NCI-H187 (cell line): Measurements from ENCODE around the gene CDK3.
"Not testable (repeated sequence)": the region's sequence is repeated elsewhere in the genome, so short reads cannot be mapped to it uniquely, and the experiment has no call there.

ENCODE experiments used
- DNase-seq, 2 experiments: peaks; one replicate each; lab custom pipeline; 2025; lab: John Stamatoyannopoulos, UW

The CDK3 gene

DNA sequence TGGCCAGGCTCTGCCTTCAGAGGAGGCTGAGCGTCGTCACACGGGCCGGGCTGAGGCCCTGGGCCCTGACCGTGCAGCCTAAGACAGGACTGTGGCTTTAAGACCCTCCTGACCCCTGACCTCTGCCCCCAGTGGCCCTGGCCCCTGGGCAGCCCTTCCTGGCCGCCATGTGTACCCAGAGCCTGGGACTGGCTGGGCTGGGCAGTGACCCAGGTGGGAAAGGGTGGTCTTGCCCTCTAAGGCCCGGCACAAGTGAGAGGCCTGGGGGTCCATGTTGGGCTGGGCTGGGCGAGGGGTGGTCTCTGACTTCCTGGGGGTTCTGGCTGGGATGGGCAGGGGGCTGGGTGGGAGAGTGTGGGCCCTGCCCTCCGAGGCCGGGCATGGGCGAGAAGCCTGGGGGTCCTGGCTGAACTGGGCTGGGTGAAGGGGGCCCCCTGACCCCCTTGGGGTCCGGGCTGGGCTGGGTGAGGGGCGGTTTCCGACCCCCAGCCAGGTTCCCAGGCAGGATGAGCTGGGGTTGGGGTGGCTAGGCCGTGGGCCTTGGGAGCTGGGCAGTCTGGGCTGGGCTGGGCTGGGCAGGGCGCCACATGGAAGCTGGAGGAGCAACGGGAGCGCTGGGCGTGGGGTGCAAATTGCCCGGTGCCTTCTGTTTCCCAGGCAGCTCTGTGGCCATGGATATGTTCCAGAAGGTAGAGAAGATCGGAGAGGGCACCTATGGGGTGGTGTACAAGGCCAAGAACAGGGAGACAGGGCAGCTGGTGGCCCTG lies at the start of gene CDK3:
Gene CDK3 (plus strand): TSS at position 101 of the 767 bp plus-strand sequence. CDS start 571 bp downstream, at position 672.
- no peak for DNase-seq

DNA sequence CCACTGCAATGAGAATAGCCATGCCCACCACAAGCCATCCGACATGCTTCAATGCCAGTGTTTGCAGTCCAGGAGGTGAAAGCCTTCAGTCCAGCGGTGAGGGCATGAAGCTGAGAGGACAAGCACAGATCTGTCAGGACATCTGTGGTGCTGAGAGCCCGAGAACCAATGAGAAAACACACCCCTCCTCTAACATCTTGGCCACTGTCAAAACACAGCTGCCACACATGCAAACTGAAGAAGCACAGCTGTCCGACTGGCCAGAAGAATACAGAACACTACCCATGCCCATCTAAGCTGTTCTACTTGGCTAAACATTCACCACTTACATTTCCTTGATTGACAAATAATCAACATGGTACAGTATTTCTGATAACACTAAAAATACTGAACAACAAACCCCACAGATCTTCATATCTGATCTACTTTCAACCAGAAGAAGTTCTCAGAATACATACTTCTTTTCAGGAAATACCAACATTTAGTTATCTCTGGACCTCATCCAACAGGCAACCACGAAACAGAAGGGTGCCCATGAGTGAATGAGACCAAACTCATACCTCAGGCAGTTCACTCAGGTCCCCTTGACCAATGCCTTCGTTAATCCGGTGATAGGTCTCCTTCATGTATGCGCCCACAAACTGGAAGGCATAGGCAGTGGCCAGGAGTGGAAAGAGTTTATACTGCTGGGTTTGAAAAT lies 49.6 kb upstream of the CDK3 start:
- no peak for DNase-seq

DNA sequence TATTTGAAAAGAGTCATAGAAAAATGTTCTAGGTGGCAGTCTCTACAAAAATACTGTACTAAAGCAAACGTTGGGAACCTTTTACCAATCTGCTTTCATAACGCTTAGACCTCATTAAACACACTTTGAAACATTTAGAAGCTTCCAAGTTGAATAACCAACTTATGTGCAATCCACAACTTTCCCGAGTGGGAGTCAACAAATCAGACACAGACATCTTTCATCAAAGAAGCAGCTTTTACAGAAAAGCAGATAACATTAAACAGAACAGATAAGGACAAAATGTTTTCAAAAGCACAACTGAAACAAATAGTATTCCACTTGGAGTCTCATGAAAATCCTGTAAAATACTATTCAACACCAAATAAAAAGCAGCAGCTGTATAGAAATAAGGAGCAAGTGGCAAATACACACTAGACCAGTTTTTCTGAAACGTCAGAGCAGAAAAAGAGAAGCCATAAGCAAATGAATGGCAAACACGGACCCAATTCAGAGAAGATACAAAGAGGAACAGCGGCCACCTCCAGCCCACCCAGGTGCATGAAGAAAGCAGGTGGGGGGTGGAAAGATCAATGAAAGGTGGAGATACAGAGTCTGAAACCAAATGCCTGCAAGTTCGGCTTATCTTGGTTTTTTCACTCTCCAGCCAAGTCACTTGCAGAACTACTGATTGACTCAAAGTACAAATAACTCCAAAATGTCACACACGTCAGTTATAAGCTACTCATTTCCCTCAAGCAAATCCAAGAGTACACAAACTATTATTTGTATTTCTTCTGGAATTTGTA lies 41.4 kb upstream of the CDK3 start:
- no peak for DNase-seq

DNA sequence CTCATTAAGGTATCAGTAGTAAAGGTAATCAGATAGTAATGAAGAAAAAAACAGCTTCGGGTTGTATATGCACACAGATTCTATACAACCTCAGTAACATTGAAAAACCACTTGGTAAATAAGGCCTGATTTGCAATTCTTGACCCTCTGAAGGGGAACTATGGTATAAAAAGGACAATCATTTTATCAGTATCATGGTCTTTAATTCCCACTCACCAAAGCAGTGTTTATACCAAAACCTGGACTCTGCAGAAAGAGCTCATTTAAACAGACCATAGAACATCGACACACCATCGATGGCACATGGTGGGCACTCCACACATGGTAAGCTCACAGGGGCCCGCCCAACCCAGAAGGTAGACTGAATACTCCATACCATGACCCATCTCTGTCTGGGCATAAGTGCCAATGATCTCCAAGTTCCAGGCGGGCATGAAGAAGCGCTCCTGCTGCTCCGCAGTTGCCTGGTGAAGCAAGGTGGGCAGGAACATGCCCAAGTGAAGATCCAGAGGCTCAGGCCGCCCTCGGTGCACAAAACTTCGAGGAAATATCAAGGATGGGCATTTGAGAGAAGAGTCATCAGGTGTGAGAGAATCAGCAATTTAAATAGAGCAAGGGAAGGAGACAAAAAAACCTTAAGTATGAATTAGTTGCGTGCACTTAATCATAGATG lies 40.7 kb upstream of the CDK3 start:
- no peak for DNase-seq

DNA sequence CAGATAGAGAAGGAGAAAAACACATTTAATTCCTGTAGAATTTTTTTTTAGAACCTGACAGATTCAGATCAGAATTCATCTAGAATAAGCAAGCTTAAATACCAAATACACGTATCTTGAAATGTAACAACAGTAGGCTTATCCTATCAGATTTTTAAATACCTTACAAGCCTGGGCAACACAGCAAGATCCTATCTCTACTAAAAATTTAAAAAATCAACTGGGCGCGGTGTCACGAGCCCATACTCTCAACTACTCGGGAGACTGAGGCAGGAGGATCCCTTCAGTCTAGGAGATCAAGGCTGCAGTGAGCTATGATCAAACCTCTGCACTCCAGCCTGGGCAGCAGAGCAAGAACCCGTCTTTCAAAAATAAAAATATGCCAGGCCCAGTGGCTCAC lies 35.2 kb upstream of the CDK3 start:
- DNase-seq: no peak

- not testable (repeated sequence) for DNase-seq
These were observed 31.6 kb upstream of the CDK3 start for GRCh38 chr17:75969044-75969443.

DNA sequence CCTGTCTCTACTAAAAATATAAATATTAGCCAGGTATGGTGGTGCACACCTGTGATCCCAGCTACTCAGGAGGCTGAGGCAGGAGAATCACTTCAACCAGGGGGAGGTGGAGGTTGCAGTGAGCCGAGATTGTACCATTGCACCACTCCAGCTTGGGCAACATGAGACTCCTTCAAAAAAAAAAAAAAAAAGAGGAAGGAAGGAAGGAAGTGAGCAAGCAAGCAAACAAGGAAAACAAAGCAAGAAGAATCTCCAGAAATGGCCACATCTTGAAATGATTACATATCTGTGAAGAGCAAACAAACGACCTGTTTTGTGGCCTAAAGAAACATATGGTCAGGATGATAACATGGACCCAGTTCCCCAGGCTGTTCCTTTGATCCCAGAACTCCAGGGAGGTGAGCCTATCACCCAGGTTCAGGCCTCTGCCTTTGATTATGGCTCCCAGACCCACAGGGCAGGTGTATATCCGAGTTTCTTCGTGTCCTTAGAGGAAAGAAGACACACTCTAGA lies 30.6 kb upstream of the CDK3 start:
- DNase-seq: no peak

DNA sequence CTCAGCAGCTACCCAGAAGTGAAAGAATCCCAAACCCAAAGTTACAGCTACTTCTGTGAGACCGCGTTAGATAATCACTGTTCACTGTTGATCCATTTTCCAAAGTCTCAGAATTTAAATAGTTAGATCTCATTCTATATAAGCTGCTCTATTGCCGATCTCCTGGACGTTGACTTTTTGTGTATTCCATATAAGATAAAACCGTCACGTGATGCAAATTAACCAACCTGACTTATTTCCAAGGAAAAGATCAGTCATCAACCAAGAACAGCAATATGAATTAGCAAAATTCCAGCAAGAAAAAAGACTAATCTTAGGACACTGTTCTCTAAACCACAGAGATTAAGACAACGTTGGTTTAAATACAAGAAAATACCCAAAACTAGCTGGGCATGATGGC lies 30.0 kb upstream of the CDK3 start:
- no peak for DNase-seq

DNA sequence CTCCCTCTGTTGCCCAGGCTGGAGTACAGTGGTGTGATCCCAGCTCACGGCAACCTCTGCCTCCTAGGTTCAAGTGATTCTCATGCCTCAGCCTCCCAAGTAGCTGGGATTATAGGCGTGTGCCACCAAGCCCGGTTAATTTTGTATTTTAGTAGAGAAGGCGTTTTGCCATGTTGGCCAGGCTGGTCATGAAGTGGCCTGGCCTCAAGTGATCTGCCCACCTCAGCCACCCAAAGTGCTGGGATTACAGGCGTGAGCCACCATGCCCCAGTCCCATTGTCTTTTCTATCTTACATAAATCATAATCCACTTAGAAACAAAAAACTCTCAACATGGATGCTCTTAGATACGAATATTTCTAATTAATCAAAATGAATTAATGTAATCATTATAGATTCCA lies 25.5 kb upstream of the CDK3 start:
- not testable (repeated sequence) for DNase-seq

DNA sequence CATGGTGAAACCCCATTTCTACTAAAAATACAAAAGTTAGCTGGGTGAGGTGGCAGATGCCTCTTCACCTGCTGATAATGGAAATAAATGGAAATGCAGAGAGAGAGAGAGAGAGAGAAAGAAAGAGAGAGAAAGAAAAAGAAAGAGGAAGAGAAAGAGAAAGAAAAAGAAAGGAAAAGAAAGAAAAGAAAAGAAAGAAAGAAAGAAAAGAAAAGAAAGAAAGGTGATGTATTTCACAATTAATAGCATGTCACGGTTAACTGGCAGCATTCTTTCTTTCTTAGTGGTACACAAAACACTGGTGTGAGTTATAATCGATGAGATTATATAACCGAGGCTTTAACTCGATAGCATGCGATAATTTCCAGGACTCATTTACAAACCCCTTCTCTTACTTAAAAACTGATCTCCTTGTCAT lies 24.9 kb upstream of the CDK3 start:
- no peak for DNase-seq

DNA sequence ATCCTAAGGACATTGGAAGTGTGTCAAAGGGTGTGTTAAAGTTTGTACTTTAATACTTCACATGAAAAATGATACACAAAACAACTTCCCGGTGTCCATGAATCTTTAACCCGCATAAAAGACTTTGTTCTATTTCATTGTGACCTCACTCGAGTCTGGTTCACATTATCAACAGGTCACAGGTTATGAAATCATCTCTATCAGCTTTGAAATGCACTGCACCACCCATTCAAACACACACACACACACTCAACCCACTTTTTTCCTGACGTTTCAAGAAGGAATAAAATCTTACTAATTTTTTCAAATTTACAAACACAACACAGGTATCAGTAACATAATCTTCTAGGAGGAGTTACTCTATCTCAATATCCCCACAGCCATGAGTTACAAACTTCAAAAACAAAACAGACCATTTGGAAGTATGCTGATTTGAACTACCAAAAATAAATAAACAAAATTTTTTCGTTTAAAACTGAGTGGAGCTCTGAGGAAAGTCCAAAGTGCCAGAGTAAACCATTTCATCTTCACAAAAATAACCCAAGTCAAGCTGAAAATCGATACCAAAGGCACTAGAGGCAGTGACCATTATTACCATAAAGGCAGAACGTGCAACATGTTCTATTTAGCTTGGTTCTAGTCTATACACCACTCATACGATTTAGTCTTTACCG lies 24.3 kb upstream of the CDK3 start:
- DNase-seq: no peak

DNA sequence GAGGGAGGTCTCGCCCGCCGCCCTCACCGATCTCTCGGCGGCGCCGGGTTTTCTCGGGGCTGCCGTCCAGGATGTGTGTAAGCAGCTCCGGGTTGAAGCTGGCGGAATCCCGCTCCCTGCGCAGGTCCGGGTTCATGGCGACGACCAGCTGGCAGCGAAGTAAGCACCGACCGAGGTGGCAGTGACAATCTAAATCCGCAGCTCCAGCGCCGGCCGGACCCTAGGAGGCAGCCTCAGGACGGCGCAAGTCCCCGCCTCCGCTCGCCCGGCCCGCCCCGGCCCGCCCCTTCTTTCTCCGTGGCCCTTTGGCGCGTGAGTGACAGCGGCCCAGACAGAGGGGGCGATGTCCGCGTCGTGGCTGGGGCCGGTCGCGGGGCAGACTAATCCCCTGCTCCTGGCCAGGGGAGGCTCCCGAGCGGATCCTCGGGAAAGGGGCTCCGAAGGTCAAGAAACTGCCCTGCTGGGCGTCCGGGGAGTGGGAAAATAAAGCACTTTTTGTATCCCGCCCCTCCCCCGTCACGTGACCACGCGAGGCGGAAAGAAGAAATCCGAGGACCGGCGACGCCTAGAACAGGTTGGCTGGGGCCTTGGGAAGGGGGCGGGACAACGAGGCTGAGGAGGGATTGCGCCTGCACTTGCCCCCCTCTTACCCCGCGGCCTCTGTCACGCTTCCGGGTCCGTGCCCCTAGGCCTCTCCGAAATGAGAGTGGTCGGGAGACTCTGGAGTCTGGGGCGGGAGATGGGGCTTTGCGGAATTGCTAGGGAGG lies 21.5 kb upstream of the CDK3 start, which contains the start of the genes ACOX1 and TEN1:
Gene ACOX1 (minus strand): TSS at position 229 of the 767 bp plus-strand sequence. CDS start 93 bp downstream, at position 136.
Gene TEN1 (plus strand): TSS at position 303 of the 767 bp plus-strand sequence. CDS start 6,953 bp downstream, outside the sequence.
- DNase-seq: peak; percentile 94 to 96

- no peak for DNase-seq
These were observed 20.9 kb upstream of the CDK3 start for GRCh38 chr17:75979705-75980187.

GRCh38 chr17:75980188-75981018 lies 20.3 kb upstream of the CDK3 start:
- DNase-seq: no peak

DNA sequence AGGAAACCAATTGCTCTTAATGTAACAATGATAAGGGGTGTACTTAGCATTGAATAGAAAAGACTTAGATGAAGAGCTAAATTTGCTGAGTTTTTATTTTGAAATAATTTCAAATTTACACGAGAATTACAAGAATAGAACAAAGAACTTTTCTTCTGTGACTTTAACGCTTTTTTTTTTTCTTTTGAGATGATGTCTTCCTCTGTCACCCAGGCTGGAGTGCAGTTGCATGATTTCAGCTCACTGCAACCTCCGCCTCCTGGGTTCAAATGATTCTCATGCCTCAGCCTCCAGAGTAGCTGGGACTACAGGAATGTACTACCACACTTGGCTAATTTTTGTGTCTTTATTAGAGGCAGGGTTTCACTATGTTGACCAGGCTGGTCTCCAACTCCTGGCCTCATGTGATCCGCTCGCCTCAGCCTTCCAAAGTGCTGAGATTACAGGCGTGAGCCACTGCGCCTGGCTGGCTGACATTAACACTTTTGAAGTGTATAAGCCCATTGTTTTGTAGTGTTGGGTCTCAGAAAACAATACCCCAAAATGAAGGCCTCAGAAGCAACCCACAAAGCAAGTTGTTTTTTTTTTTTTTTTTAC lies 19.5 kb upstream of the CDK3 start:
- no peak for DNase-seq

DNA sequence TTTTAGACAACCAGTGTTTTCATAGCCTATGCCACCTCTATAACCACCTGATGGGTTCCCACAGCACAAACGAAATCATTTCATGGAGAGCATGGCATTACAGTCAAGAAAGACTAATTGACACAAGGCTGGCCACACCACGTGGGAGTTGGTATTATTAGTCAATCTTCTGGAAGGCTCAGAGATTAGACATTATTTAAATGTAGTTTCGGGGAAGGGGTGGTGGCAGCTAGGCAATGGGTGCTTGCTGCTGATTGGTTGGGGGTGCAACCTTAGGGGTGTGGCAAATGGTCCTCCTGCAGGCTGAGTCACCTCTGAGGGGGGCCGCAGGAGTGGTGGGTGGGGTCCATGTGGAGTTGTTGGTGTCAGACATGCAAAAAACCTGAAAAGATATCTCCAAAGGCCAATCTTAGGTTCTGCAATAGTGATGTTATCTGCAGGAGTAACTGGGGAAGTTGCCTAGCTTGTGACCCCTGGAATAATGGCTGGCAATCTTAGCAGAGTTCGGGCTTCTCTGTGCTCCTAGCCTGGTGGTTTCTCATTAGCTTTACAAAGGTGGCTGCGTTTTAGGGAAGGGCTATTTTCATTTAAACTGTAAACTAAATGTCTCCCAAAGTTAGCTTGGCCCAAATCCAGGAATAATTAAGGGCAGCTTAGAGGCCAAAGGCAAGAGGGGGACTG lies 17.0 kb upstream of the CDK3 start:
- DNase-seq: no peak

GRCh38 chr17:75985986-75986385 lies 14.7 kb upstream of the CDK3 start:
- no peak for DNase-seq

DNA sequence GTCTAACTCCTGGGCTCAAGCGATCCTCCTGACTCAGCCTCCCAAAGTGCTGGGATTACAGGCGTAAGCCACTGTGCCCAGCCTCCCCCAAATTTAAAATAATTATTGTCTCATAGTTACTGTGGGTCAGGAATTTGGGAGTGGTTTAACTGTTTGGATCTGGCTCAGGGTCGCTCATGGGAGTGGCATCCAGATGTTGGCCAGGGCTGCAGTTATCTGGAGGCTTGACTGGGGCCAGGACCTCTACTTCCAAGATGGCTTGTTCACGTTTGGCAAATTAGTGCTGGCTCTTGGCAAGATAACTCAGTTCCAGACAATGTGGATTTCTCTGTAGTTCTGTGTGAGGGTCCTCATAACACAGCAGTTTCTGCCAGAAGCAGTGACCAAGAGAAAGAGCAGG lies 13.6 kb upstream of the CDK3 start:
- no peak for DNase-seq
